GM19025 (cell line): ENCODE data around the gene TBX4.
"Not testable (repeated sequence)": the region's sequence is repeated elsewhere in the genome, so short reads cannot be mapped to it uniquely, and the experiment has no call there.

Experiments
- ATAC-seq: cut with Tn5 transposase; IDR thresholded peaks from one replicate; pipeline ENCODE4 v1.9.1; 2021; ENCODE audit warnings: mild to moderate bottlenecking, low read depth, moderate library complexity; ENCODE audit not compliant: unreplicated experiment

Gene TBX4

DNA sequence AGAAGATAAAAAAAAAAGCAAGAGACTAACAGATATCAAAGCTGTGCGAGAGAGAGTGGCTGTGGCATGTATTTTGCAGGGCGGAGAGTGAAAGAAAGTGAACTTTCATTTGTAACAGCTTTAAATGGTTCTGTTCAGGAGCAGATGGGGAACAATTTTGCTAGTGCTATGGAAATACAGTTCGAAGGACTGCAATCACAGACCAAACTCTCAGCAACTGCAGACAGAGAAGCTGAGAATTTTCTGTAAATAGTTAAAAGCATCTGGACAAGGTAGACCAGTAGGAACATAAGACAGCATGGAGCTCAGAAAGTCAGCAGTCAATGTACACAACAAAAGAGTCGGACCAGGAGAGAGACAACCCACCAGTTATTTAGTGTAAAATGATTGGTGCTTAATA lies 62.3 kb downstream of the TBX4 start:
- no peak for ATAC-seq

- no peak for ATAC-seq
These were observed 65.0 kb downstream of the TBX4 start for GRCh38 chr17:61517265-61517664.

DNA sequence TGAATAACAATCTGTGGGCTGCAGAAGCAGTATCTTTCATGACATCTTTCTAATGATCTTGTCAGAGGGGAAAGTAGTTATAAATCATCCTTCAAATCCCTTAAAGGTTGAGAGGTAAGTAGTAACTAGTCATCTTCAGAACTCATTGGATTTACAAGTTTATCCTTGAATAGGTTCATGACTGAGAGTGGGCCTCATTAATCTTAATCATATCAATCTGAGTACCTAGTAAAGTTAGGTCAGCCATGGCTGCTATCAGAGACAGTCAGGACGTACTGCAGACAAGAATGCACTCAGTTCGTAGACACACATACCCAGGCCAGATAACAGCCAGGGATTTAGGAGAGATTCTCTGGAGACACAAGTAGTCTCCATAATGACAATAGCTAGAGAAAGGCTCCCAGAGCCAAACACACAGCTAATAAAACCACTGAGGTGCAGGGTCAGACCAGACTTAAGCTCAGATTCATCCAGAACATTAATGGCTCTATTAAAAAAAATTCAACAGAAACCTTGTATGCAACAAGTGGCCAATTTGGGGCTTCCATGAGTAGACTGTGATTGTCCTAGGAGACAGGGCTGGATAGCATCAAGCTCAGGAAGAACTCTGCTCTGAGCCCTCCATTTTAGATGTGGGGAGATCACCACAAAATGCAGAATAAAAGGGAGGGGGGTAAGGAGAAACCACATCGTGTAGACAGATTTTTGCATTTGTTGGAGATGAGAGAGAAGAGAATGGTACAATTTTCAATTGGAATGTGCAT lies 65.8 kb downstream of the TBX4 start:
- no peak for ATAC-seq

GRCh38 chr17:61519139-61519538 lies 66.9 kb downstream of the TBX4 start:
- ATAC-seq: no peak

GRCh38 chr17:61519754-61520440 lies 67.7 kb downstream of the TBX4 start:
- ATAC-seq: no peak

- no peak for ATAC-seq
These were observed 68.7 kb downstream of the TBX4 start for GRCh38 chr17:61520897-61521296.

- no peak for ATAC-seq
These were observed 69.9 kb downstream of the TBX4 start for GRCh38 chr17:61522088-61522487.

- no peak for ATAC-seq
These were observed 72.1 kb downstream of the TBX4 start for GRCh38 chr17:61524319-61524718.

- not testable (repeated sequence) for ATAC-seq
These were observed 75.2 kb downstream of the TBX4 start for GRCh38 chr17:61527441-61527840.

GRCh38 chr17:61528171-61528570 lies 75.9 kb downstream of the TBX4 start:
- no peak for ATAC-seq

- no peak for ATAC-seq
These were observed 79.0 kb downstream of the TBX4 start for GRCh38 chr17:61531223-61531622.

DNA sequence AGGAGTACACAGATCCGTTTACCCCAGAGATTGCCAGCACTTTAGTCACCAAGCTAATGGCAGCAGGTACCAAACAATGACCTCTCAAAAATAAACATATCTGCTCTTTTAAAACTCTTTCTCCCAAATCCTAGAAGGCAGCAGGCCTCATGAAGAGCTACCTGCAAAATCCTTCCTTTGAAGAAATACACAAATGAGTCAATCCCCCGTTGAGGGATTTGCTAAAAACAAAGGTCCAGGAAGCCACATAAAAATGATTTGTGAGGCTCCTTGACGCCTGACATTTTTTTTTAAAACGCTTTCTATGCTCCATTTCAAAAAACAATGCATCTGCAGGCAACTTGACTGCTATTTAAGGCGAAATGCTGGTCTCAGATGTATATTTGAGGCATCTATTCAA lies 80.6 kb downstream of the TBX4 start:
- ATAC-seq: no peak

DNA sequence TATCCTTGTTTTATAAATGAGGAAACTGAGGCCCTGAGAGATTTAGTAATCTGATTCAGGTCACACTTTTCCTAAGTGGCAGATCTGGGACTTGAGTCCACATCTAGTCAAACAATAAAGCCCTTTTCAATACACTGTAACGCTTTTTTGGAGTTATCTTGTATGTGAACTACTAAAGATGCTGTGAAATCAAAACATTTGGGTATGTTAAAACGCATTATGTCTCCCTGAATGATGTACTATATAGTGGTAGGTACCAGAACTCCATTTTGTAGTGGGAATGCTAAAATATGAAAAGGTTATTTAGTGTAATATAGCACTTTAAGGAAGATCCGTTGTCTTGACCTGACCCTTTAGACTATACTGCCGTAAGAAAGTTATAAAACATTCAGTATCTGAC lies 81.6 kb downstream of the TBX4 start:
- ATAC-seq: no peak

DNA sequence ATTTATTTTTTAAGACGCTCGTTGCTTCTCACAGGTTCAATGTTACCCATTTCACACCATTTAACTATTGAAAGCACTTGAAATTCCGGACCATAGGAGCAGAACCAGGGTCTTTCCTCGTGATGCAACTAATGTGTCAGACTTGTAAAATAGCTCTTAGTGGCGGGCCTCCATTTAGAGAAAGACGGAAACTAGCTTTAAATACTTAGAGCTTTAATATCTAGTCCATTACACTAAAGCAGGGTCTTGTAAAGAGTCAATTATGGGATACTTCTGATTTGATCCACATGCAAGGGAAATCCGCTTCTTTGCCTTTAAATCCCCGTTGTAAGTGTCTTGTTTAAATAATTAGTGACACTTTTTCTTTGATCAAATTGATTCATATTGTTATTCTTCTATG lies 82.2 kb downstream of the TBX4 start:
- ATAC-seq: no peak
